H7 (cell line): ENCODE measurements around the gene ANKMY1. TPM values are rescaled to one million over a fixed set of nuclear protein-coding genes. Genes with fewer than 3 reads are reported as not detected.

Experiments used
- DNase-seq: peaks from one replicate; pipeline ENCODE4 v3.0.0; 2012
- H3K27me3 ChIP-seq: 2 replicates; pipeline ENCODE4 v1.6.0; 2011; ENCODE audit warnings: mild to moderate bottlenecking, low read length; ENCODE audit not compliant: control insufficient read depth, insufficient read depth
- H3K36me3 ChIP-seq: replicated peaks from 2 replicates; pipeline ENCODE4 v1.5.1; 2011; ENCODE audit warnings: low read length; ENCODE audit not compliant: control insufficient read depth, insufficient read depth
- H3K4me3 ChIP-seq: 2 replicates; pipeline ENCODE4 v1.5.1; 2011; ENCODE audit warnings: low read depth, mild to moderate bottlenecking, control low read depth, low read length, moderate library complexity; ENCODE audit not compliant: insufficient read depth
- total RNA-seq: library from RNA; depleted of rRNA; stranded (reverse); fragments of >200 nt; shearing (Covaris generic); gene quantifications from 2 replicates; pipeline ENCODE4 v1.2.3, GENCODE V29; 2014

ANKMY1 gene
- total RNA-seq, 1 experiment from 2014 or later, result 3.6 TPM

DNA sequence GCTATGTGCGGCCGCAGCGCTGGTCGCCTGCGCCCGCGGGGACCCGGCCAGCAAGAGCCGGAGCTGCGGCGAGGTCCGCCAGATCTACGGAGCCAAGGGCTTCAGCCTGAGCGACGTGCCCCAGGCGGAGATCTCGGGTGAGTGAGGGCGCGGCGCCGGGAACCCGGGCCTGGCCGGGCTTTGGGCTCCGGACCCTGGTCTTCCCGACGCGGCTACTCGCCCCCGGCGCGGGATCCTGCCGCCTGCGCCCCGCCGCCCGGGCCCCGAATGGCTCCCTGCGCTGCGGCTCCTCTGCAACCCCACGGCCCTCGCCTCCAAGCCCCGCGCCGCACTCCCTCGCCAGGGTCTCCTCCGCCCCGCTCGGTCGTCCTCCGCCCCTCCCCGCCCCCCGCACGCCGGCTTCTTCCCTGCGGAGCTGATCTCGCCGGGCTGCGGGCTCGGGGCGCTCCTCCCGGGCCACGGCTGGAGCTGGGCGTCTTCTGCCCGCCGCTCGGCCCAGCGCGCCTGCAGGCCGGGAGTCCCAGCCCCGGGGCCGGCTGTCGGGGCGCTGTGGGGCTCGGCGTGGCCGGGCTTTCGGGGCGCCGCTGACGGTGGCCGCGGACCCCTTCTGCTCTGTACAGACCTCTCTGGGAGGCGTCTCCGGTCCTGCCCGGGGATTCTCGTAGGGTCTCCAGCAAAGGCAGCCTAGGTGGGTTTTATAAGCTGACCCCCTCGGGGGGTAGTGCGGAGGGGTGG is 121.7 kb downstream of the ANKMY1 start:
- Histone ChIP-seq H3K27me3 (peaks cover 23% of the 10 kb centered on the region), H3K36me3 (no peaks in the 10 kb centered on the region), H3K4me3 (peak overlapping the region; percentile 72)
- DNase-seq, result peak; percentile 89

DNA sequence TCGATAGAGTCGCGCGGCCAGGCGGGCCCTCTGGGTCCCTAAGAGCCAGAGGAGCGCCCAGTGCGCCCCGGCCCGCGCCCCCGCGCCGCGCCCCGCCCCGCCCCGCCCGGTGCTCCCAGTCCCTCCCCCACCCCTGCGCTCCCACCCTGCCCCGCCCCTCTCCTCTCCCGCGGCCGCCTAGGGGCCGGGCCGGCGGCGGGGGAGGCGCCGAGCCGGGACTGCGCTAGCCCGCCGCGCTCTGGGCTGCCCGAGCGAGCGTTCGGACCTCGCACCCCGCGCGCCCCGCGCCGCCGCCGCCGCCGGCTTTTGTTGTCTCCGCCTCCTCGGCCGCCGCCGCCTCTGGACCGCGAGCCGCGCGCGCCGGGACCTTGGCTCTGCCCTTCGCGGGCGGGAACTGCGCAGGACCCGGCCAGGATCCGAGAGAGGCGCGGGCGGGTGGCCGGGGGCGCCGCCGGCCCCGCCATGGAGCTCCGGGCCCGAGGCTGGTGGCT is 122.3 kb downstream of the ANKMY1 start, which contains the start of gene GPC1:
Gene GPC1 (plus strand): TSS at position 207 of the 491 bp plus-strand sequence. CDS start 256 bp downstream, at position 463.
- H3K27me3 ChIP-seq, result peaks cover 23% of the 10 kb centered on the region
- DNase-seq, result peak; percentile 99
- H3K36me3 ChIP-seq, result no peaks in the 10 kb centered on the region
- H3K4me3 ChIP-seq, result peak within 1 kb of the TSS; percentile 72

DNA sequence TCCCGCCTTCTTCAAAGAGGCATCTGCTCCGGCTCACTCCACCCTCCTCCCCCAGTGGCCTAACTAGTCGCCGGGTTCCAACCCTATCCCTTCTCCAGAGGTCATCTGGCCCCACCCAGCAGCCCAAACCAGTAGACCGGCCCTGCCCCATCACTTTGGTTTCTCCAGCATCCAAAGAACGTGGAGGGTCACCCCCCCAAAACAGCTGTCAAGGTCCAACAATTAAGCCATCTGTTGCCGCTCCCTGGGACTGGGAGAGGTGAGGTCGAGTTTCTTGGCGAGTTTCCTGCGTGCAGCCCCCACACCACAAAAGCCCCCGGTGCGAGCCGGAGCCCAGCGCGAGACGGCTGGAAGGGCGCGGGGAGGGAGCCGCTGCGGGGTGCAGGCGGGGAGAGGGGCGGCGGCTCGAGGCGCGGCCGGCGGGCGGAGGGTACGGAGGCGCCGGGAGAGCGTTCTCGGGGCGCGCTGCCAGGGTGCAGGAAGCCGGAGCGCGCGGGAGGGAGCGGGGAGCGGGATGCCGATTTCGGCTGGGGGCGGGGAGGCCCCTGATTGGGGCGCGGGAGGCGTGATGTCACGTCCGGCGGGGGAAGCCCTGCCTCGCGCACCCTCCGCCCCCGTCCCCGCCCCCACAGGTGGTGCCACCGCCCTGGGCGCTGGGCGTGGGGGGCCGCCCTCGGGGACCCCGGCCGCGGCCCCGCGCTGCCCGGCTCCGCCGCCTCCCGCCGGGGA is 122.9 kb downstream of the ANKMY1 start:
- H3K36me3 ChIP-seq, result no peaks in the 10 kb centered on the region
- DNase-seq, result peak; percentile 100
- peak overlapping the region; percentile 64 for H3K4me3 ChIP-seq
- peaks cover 23% of the 10 kb centered on the region for H3K27me3 ChIP-seq

DNA sequence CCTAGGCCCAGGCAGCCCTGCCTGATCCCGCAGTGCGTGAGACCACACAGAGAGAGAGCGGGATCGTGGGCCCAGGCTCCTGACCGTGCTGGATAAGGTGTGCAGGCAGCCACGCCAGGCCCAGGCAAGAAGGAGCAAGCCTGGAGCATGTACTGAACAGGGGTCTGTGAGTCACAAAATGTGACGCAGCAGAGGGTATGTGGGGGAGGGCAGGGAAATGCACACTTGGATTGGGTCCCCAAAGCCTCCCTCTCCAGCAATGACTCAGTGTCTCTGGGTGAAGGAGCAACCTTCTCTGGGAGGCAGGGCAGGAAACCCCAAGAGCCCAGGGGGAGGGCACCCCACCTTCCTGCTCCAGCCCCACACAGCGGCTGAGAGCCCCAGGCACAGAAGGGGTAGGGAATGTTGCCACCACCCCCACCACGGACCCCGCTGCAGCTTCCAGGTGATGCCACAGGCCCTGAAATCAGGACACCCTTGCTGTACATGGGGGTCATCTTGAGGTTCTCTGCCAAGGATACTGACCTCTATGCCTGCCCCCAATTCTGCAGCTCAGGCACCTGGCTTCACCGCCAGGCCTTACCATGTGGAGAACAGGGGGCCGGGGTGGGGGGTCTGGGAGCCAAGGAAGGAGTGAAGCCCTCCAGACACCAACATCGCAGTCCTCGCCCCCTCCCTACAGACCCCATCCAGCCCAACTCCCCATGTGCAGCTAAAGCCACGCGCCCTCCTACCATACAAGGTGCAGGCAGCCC is 123.6 kb downstream of the ANKMY1 start:
- Histone ChIP-seq H3K4me3 (peak overlapping the region; percentile 64), H3K27me3 (peaks cover 23% of the 10 kb centered on the region), H3K36me3 (no peaks in the 10 kb centered on the region)
- DNase-seq, result no peak

DNA sequence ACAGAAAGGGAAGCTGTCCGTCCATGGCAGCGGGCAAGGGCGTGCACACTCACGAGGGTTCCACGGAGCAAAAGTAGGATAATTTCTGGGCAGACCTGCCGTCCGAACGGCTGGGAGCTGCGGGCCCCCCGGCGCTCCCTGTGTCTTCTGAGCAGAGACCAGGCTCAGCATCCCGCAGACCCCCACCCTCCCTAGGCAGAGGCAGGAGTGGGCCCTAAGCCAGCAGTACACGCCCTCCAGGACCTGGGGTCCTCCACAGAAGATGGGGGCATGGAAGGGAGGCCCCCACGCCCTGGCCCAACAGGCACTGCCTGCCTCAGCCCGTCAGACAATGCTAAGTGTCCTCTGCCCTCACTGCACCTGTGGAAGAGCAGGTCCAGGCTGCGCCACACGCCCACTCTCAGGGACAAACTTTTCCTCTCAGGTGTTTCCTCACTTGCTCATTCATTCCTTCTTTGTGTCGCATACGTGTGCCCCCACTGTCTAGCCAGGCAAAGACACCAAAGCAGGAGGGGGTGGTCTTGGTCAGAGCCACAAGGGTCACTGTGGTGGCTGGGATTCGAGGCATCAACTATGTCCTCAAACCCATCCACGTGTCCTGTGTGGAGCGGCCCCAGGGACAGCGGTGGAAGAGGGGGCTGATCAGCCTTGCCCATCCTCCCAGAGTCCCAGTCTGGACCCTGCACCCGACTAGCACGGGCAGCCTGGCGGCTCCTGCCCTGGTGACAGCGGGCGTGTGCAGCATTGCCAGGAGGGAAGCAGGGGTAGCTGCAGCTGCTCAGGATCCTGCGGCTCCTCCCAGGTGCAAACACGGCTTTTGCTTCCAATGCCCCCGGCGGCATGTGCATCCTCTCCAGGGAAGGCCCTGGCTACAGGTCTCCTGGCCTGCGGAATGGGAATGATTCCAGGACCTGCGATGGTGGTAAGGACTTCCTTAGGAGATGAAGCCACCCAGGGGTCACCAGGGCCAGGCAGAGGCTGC is 124.7 kb downstream of the ANKMY1 start:
- H3K4me3 ChIP-seq, result no peak overlapping the region
- H3K36me3 ChIP-seq, result no peaks in the 10 kb centered on the region
- H3K27me3 ChIP-seq, result peaks cover 22% of the 10 kb centered on the region
- DNase-seq, result peak; percentile 64

DNA sequence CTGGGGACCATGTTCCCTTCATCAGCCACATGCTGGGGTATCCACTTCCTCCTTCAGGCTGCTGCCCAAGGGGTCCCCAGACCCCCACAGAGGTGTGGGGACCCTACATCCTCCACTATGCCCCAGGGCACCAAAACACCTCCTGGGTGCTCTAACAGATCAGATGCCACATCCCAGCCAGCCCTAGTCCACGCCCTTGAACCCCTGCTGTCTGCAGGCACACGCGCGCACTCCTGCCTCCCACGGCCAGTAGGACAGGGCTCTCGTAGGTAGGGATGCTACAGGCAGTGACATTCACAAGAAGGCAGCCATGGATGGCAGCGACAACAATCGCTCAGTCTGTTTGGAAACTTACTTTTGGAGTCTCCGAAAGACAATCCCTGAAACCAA is 125.4 kb downstream of the ANKMY1 start:
- Histone ChIP-seq H3K27me3 (peaks cover 15% of the 10 kb centered on the region), H3K36me3 (no peaks in the 10 kb centered on the region), H3K4me3 (no peak overlapping the region)
- no peak for DNase-seq

DNA sequence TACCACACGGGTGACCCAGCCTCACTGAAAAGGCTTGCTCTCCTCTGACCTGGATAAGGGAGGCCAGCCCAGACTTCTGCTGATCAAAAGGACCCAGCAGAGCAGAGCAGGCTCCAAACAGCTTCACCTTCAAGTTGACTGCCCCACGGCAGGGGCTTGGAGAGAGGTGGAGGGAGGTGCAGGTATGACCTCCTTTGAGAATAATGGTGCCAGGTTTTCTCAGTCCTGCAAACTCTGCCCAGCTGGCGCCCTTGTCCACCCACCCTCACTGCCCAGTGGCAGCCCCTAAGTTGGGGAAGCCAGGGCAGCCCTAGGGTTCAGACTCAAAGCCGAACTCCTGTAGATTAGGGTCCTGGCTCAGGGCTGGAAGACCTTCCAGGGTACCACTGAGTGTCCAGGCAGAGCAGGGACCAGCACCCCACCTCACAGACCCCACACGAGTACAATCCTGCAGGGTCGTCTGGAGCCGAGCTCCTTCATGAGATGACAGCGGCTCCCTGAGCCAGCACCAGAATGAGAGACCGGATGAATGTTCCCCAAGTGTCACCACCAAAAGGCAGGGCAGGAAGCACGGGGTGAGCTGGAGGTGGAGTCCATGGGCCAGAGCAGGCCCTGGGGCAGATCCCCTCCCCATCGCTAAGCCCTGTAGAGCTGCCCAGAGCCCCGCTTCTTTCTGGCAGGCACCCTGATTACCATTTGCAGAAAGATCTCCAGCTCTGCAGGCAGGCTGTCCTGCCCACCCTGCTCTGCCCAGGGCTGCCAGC is 125.9 kb downstream of the ANKMY1 start:
- Histone ChIP-seq H3K4me3 (no peak overlapping the region), H3K27me3 (peaks cover 9% of the 10 kb centered on the region)
- DNase-seq, result no peak

DNA sequence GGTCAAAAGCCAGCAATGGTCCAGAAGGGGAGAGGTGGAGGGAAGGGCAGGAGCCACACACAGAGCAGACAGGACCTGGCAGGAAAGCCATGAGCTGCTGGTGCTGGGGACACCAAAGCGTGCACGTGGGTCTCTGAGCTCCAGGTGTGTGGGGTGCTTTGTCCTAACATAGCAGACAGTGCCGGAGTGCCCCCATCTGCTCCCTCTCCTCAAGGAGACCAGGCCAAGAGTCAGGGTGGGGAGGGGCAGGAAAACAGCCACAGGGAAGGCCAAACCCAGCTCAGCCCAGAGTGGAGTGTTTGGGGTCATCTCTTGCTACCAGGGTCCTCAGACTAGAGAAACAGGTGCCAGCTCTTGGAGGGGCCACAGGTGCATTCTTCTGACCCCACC is 126.5 kb downstream of the ANKMY1 start:
- H3K27me3 ChIP-seq, result peaks cover 4% of the 10 kb centered on the region
- no peaks in the 10 kb centered on the region for H3K36me3 ChIP-seq
- no peak for DNase-seq
- no peak overlapping the region for H3K4me3 ChIP-seq

More for the DNA sequence above, 125.9 kb downstream of the ANKMY1 start:
- no peaks in the 10 kb centered on the region for H3K36me3 ChIP-seq

DNA sequence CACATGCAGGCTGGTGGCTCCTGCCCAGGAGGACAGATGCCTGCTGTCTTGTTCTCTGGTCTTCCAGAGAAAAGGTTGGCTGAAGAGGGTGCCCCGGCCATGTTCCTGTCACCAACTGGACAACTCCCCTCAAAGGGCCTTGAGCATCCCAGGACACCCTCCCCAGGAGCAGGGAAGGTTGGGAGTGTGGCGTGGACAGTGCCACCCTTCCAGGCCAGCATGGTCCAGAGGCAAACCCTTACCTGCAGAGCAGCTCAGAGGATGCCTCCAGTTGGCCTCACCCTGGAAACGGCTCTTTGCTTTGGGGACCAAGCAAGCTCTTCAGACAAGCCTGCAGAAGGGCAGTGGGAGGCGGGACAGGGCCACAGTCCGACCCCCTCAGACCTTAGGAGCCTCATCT is 127.2 kb downstream of the ANKMY1 start:
- Histone ChIP-seq H3K27me3 (peaks cover 2% of the 10 kb centered on the region), H3K36me3 (no peaks in the 10 kb centered on the region), H3K4me3 (no peak overlapping the region)
- no peak for DNase-seq

DNA sequence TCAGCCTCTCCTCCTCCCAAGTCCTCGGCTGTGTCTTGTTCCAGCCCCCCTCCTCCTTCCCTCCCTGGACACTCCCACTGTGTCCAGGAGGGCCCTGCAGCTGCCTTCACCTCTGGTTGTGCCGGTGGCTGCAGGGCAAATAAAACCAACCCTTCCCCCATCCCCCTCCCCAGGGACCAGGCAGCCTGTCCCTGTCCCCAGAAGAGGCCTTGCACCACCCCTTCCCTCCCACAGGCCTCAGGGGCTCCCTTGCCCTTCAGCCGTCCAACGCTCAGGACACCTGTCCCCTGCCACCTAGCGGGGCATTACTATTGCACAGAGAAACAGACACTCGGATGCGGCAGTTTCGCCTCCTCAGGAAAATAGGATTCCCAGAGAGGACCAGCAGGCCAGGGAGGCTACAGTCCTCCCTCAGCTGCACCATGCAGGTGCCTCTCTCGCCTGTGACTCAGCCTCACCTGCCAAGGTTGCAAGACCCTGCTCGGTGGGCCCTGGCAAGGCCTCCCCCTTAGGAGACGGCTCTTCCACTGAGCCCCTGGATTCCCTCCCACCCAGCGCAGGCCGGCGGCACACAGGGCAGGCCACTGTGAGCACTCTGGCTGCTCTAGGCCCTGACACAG is 127.8 kb downstream of the ANKMY1 start:
- Histone ChIP-seq H3K27me3 (peaks cover 2% of the 10 kb centered on the region), H3K4me3 (no peak overlapping the region), H3K36me3 (no peaks in the 10 kb centered on the region)
- DNase-seq, result peak; percentile 70
